H1 (cell line): ENCODE measurements around the gene GPBP1L1. TPM values are rescaled to one million over a fixed set of nuclear protein-coding genes. Genes with fewer than 3 reads are reported as not detected.

Experiments used
- CTCF ChIA-PET: fragments of 300-600 bp; sonication (Branson Sonifier 250); formaldehyde crosslinking; loops from one replicate; lab custom pipeline; 2021; ENCODE audit not compliant: partially characterized antibody; lab: Charles Lee
- POLR2A ChIA-PET: fragments of 300-600 bp; sonication (Branson Sonifier 250); formaldehyde crosslinking; loops from one replicate; lab custom pipeline; 2021; ENCODE audit warnings: inconsistent platforms; ENCODE audit not compliant: partially characterized antibody; lab: Charles Lee
- DNase-seq, 2 experiments: peaks; one replicate each; pipeline versions ENCODE4 v3.0.0 to v3.0.0-alpha.2; 2010 to 2022; ENCODE audit warnings: low spot score in 2 of 2, low read depth in 1 of 2, mixed read lengths in 1 of 2
- FAIRE-seq: peaks from 2 replicates; lab custom pipeline; 2011; peaks lifted over from hg19 to GRCh38; lab: Jason Lieb, UNC
- H2AFZ ChIP-seq: 2 replicates; pipeline ENCODE4 v1.8.1; 2012; ENCODE audit warnings: low read length, inconsistent platforms
- H2AK5ac ChIP-seq: 2 replicates; pipeline ENCODE4 v1.6.1; 2013; ENCODE audit warnings: low read depth, low read length
- H2BK120ac ChIP-seq: replicated peaks from 2 replicates; pipeline ENCODE3; 2013; ENCODE audit warnings: low read depth, low read length, inconsistent platforms
- H2BK12ac ChIP-seq: 2 replicates; pipeline ENCODE4 v1.6.1; 2013; ENCODE audit warnings: low read depth, low read length
- H2BK15ac ChIP-seq: 2 replicates; pipeline ENCODE4 v1.6.1; 2013; ENCODE audit warnings: low read length
- H2BK20ac ChIP-seq: 2 replicates; pipeline ENCODE4 v1.6.1; 2013; ENCODE audit warnings: low read length
- H2BK5ac ChIP-seq: 2 replicates; pipeline ENCODE4 v1.6.1; 2013; ENCODE audit warnings: low read depth, low read length
- H3K14ac ChIP-seq: 2 replicates; pipeline ENCODE4 v1.6.1; 2013; ENCODE audit warnings: inconsistent platforms; ENCODE audit not compliant: insufficient read length
- H3K18ac ChIP-seq: 2 replicates; pipeline ENCODE4 v1.6.1; 2013; ENCODE audit warnings: low read length; ENCODE audit errors: extremely low read depth
- H3K23ac ChIP-seq: 2 replicates; pipeline ENCODE4 v1.6.1; 2013; ENCODE audit warnings: inconsistent platforms; ENCODE audit not compliant: insufficient read length
- H3K23me2 ChIP-seq: 2 replicates; pipeline ENCODE4 v1.6.1; 2013; ENCODE audit warnings: low read depth, low read length
- H3K27ac ChIP-seq: 2 replicates; pipeline ENCODE4 v1.6.1; 2011; ENCODE audit warnings: low read depth, low read length, inconsistent platforms
- H3K27me3 ChIP-seq, 4 experiments: replicated peaks in 1 of 4; 1 replicate in 1 of 4; 2 replicates in 3 of 4; pipeline versions ENCODE4 v1.6.1 to v1.8.1; 2011 to 2013; ENCODE audit warnings: low read length in 3 of 4, mild to moderate bottlenecking in 3 of 4, inconsistent platforms in 2 of 4, mixed read lengths in 2 of 4, moderate library complexity in 1 of 4; ENCODE audit not compliant: control insufficient read depth in 3 of 4, insufficient read depth in 3 of 4; ENCODE audit errors: extremely low read depth in 1 of 4
- H3K36me3 ChIP-seq, 4 experiments: 2 replicates each; pipeline versions ENCODE4 v1.6.1 to v1.8.1; 2011 to 2013; ENCODE audit warnings: mild to moderate bottlenecking in 4 of 4, low read length in 3 of 4, moderate library complexity in 2 of 4, control low read depth in 1 of 4, inconsistent platforms in 1 of 4; ENCODE audit not compliant: insufficient read depth in 4 of 4, control insufficient read depth in 2 of 4
- H3K4ac ChIP-seq: replicated peaks from 2 replicates; pipeline ENCODE3; 2013; ENCODE audit warnings: low read length, low read depth, mixed read lengths, inconsistent platforms; ENCODE audit not compliant: insufficient read length
- H3K4me1 ChIP-seq, 4 experiments: replicated peaks in 1 of 4; 1 replicate in 1 of 4; 2 replicates in 3 of 4; pipeline versions ENCODE4 v1.6.1 to v1.8.1; 2011 to 2013; ENCODE audit warnings: low read length in 3 of 4, inconsistent platforms in 2 of 4, mixed read lengths in 1 of 4; ENCODE audit not compliant: insufficient read depth in 4 of 4, control insufficient read depth in 3 of 4
- H3K4me2 ChIP-seq, 2 experiments: 2 replicates each; pipeline versions ENCODE4 v1.6.1 to v1.8.1; 2011 to 2013; ENCODE audit warnings: low read depth in 2 of 2, low read length in 2 of 2, control low read depth in 1 of 2, inconsistent platforms in 1 of 2, mild to moderate bottlenecking in 1 of 2; ENCODE audit not compliant: insufficient read depth in 1 of 2
- H3K4me3 ChIP-seq, 4 experiments: fragments of 200-600, 300-600 bp in 1 of 4; sonication (generic), shearing (Covaris generic), sonication (Bioruptor Twin) in 1 of 4; 2 replicates each; pipeline versions ENCODE4 v1.5.1 to v1.8.1; 2011 to 2016; ENCODE audit warnings: low read length in 4 of 4, low read depth in 3 of 4, control low read depth in 2 of 4, inconsistent platforms in 2 of 4, mild to moderate bottlenecking in 2 of 4, mixed read lengths in 1 of 4, moderate library complexity in 1 of 4; ENCODE audit not compliant: insufficient read depth in 2 of 4; ENCODE audit errors: extremely low read depth in 1 of 4
- H3K56ac ChIP-seq: replicated peaks from 2 replicates; pipeline ENCODE3; 2013; ENCODE audit warnings: low read depth, mild to moderate bottlenecking, mixed read lengths, low read length, inconsistent platforms; ENCODE audit not compliant: insufficient read length
- H3K79me1 ChIP-seq: 2 replicates; pipeline ENCODE4 v1.6.1; 2013; ENCODE audit warnings: low read depth, low read length, control low read depth
- H3K79me2 ChIP-seq, 2 experiments: 2 replicates each; pipeline versions ENCODE4 v1.6.1 to v1.8.1; 2012 to 2013; ENCODE audit warnings: low read length in 2 of 2, mild to moderate bottlenecking in 2 of 2, inconsistent platforms in 1 of 2; ENCODE audit not compliant: insufficient read depth in 2 of 2, control insufficient read depth in 1 of 2
- H3K9ac ChIP-seq, 4 experiments: replicated peaks in 1 of 4; 1 replicate in 1 of 4; 2 replicates in 3 of 4; pipeline versions ENCODE4 v1.6.1 to v1.8.1; 2011 to 2013; ENCODE audit warnings: low read depth in 3 of 4, low read length in 3 of 4, control low read depth in 2 of 4, mild to moderate bottlenecking in 2 of 4, moderate library complexity in 2 of 4, inconsistent platforms in 1 of 4; ENCODE audit errors: extremely low read depth in 1 of 4
- H3K9me3 ChIP-seq, 2 experiments: 2 replicates each; pipeline versions ENCODE4 v1.6.1 to v1.8.1; 2012 to 2013; ENCODE audit warnings: mild to moderate bottlenecking in 2 of 2, moderate library complexity in 2 of 2, control low read depth in 1 of 2, inconsistent platforms in 1 of 2, low read depth in 1 of 2, low read length in 1 of 2, mixed read lengths in 1 of 2; ENCODE audit not compliant: insufficient read depth in 2 of 2
- H4K20me1 ChIP-seq, 2 experiments: replicated peaks in 1 of 2; 2 replicates each; pipeline versions ENCODE3 to v1.8.1; 2011 to 2013; ENCODE audit warnings: inconsistent platforms in 2 of 2, low read length in 2 of 2, mild to moderate bottlenecking in 1 of 2; ENCODE audit not compliant: insufficient read depth in 2 of 2, control insufficient read depth in 1 of 2
- H4K5ac ChIP-seq: 2 replicates; pipeline ENCODE4 v1.6.1; 2013; ENCODE audit warnings: low read length, low read depth, mixed read lengths, inconsistent platforms; ENCODE audit not compliant: insufficient read length
- H4K8ac ChIP-seq: 2 replicates; pipeline ENCODE4 v1.8.0; 2013; ENCODE audit warnings: mild to moderate bottlenecking, moderate library complexity, low read length, inconsistent platforms; ENCODE audit not compliant: insufficient read depth; ENCODE audit errors: extremely low read depth
- H4K91ac ChIP-seq: replicated peaks from 2 replicates; pipeline ENCODE3; 2013; ENCODE audit warnings: low read length, mixed read lengths, inconsistent platforms; ENCODE audit not compliant: insufficient read length
- CTBP2 ChIP-seq: IDR thresholded peaks from 2 replicates; pipeline ENCODE4 v1.7.0; 2011; ENCODE audit warnings: borderline replicate concordance, mild to moderate bottlenecking, moderate library complexity, mixed read lengths, low read length; ENCODE audit not compliant: insufficient read depth, insufficient read length
- EZH2 ChIP-seq: fragments of 200-600 bp; sonication (generic); IDR thresholded peaks from 2 replicates; pipeline ENCODE4 v1.7.1; 2012; ENCODE audit warnings: low read depth, mild to moderate bottlenecking, moderate library complexity, low read length, inconsistent platforms; ENCODE audit not compliant: severe bottlenecking
- GABPA ChIP-seq: IDR thresholded peaks from 2 replicates; pipeline ENCODE4 v1.6.1; 2011; ENCODE audit warnings: mild to moderate bottlenecking, low read length, moderate library complexity, borderline replicate concordance; ENCODE audit not compliant: insufficient read depth
- GTF2F1 ChIP-seq: IDR thresholded peaks from 2 replicates; pipeline ENCODE4 v1.6.1; 2012; ENCODE audit warnings: low read depth, low read length, improper control_type of control experiment, borderline replicate concordance
- KDM1A ChIP-seq: fragments of 200-600, 300-600 bp; sonication (generic); IDR thresholded peaks from 2 replicates; pipeline ENCODE4 v1.7.1; 2016; ENCODE audit warnings: mild to moderate bottlenecking, low read length, borderline replicate concordance
- KDM4A ChIP-seq: IDR thresholded peaks from one replicate; pipeline ENCODE4 v1.7.1; 2012; ENCODE audit warnings: low read depth, mild to moderate bottlenecking, moderate library complexity, low read length, inconsistent platforms; ENCODE audit not compliant: severe bottlenecking
- PHF8 ChIP-seq: fragments of 200-600 bp; sonication (generic); conservative IDR thresholded peaks from 2 replicates; pipeline ENCODE4 v1.7.1; 2012; ENCODE audit warnings: low read depth, mild to moderate bottlenecking, inconsistent platforms, low read length, moderate library complexity
- POLR2A ChIP-seq, 2 experiments: IDR thresholded peaks; 1 replicate in 1 of 2; 2 replicates in 1 of 2; pipeline ENCODE4 v1.6.1; 2011; ENCODE audit warnings: low read depth in 2 of 2, low read length in 2 of 2, mild to moderate bottlenecking in 2 of 2; ENCODE audit errors: control extremely low read depth in 1 of 2
- SIN3A ChIP-seq, 2 experiments: IDR thresholded peaks in 1 of 2; conservative IDR thresholded peaks in 1 of 2; 2 replicates each; pipeline ENCODE4 v1.6.1; 2011 to 2012; ENCODE audit warnings: low read length in 2 of 2, improper control_type of control experiment in 1 of 2, low read depth in 1 of 2, mild to moderate bottlenecking in 1 of 2
- TBP ChIP-seq: IDR thresholded peaks from 2 replicates; pipeline ENCODE4 v1.6.1; 2011; ENCODE audit warnings: low read depth, low read length, improper control_type of control experiment
- TCF12 ChIP-seq: IDR thresholded peaks from 2 replicates; pipeline ENCODE4 v1.6.1; 2011; ENCODE audit warnings: low read depth, mild to moderate bottlenecking, low read length
- ZNF274 ChIP-seq: IDR thresholded peaks from 2 replicates; pipeline ENCODE4 v1.7.0; 2012; ENCODE audit warnings: low read length, borderline replicate concordance; ENCODE audit errors: extremely low read depth
- WGBS, 2 experiments: shearing (Covaris generic) in 1 of 2; methylation state at CpG; one replicate each; pipeline versions ENCODE4 v1.1.6 to v1.1.7; 2013 to 2015; ENCODE audit warnings: low lambda C conversion rate in 2 of 2, mixed read lengths in 2 of 2, inconsistent platforms in 1 of 2, low coverage in 1 of 2, missing lambda C conversion rate in 1 of 2; ENCODE audit not compliant: insufficient replicate concordance in 2 of 2, insufficient coverage in 1 of 2, insufficient read length in 1 of 2; ENCODE audit errors: extremely low coverage in 1 of 2, missing lambda C conversion rate in 1 of 2; 5-methylcytosine and 5-hydroxymethylcytosine counted together
- polyA plus RNA-seq, 7 experiments: library from polyadenylated mRNA; depleted of rRNA in 3 of 7; stranded (reverse) in 5 of 7; unstranded in 2 of 7; fragments of >200 nt in 5 of 7; fragments of 200-250 nt in 2 of 7; gene quantifications; 1 replicate in 5 of 7; 2 replicates in 1 of 7; 4 replicates in 1 of 7; pipeline versions ENCODE4 v1.2.1 to v1.2.3, GENCODE V29; 2011 to 2013; ENCODE audit warnings: missing spikeins in 2 of 7, mixed read lengths in 2 of 7
- total RNA-seq: library from RNA; stranded (reverse); fragmentation: NEBNext Ultra II Directional; extraction: Animal tissue kit (Norgen Biotek cat#: 25700); gene quantifications from 2 replicates; pipeline ENCODE4 v1.2.1, GENCODE V29; 2021

Gene GPBP1L1
- total and polyA plus RNA-seq, 2 of the 8 experiments (the other 6 are each of a cell fraction or from before 2014, with no cell fraction given): 70.1 to 119 TPM

- no peak overlapping the region for H2AK5ac ChIP-seq
- no peaks in the 10 kb centered on the region for H3K27me3 ChIP-seq
- H4K8ac ChIP-seq: no peak overlapping the region
- POLR2A ChIA-PET: interaction anchor here (1.2 kb wide), 1 partner anchor 43 kb away, joined by 3 read pairs; no protein-coding TSS in a partner anchor
- no peaks in the 10 kb centered on the region for H3K79me2 ChIP-seq
- H2BK15ac ChIP-seq: no peak overlapping the region
- H4K20me1 ChIP-seq: no peaks in the 10 kb centered on the region
- H2BK5ac ChIP-seq: no peak overlapping the region
- peak overlapping the region in 1 of 2 experiments; percentile 15; a peak in 1 of 4 replicates for H3K4me2 ChIP-seq
- H3K4ac ChIP-seq: no peak overlapping the region
- TF ChIP-seq PHF8: no peak
- no peak for TF ChIP-seq POLR2A (IDR thresholded peaks at IDR 0.05; ENCODE audit: control extremely low read depth in 1 of 2, low read depth in 2 of 2, low read length in 2 of 2)
- no peak for TF ChIP-seq SIN3A (conservative IDR thresholded peaks at IDR 0.05 in 1 of 2, IDR thresholded peaks at IDR 0.05 in 1 of 2; ENCODE audit: low read depth in 1 of 2, low read length in 2 of 2)
- TF ChIP-seq EZH2: no peak
- TF ChIP-seq TBP: no peak
- TF ChIP-seq KDM1A: no peak
- no peak for TF ChIP-seq GABPA
- TF ChIP-seq CTBP2: no peak
- TF ChIP-seq KDM4A: no peak
- no peak for TF ChIP-seq TCF12
- TF ChIP-seq ZNF274: no peak
- TF ChIP-seq GTF2F1: no peak
- TF ChIP-seq, all 59 proteins: peak for 0
- H3K79me1 ChIP-seq: no peaks in the 10 kb centered on the region
- CTCF ChIA-PET: no interaction called here
- no peak for DNase-seq
- H3K4me3 ChIP-seq: no peak overlapping the region
- H3K27ac ChIP-seq: no peak overlapping the region
- H3K14ac ChIP-seq: no peak overlapping the region
- H2BK12ac ChIP-seq: no peak overlapping the region
- peaks cover 0 to 4% (median 3%) of the 10 kb centered on the region in 4 experiments; a peak in 3 of 7 replicates for H3K4me1 ChIP-seq
- H4K5ac ChIP-seq: no peak overlapping the region
- no peak for FAIRE-seq
- H3K36me3 ChIP-seq: no peaks in the 10 kb centered on the region
- no peaks in the 10 kb centered on the region; the same call in 1 of the 2 replicates for H3K23me2 ChIP-seq
- no peak overlapping the region for H3K9ac ChIP-seq
- WGBS, 2 experiments: 78 to 100% methylated on average over 1 to 3 of the region's 3 CpGs
- no peak overlapping the region for H3K23ac ChIP-seq
- no peak overlapping the region for H2BK20ac ChIP-seq
- no peaks in the 10 kb centered on the region for H3K9me3 ChIP-seq
- no peak overlapping the region for H2BK120ac ChIP-seq
- no peak overlapping the region for H3K18ac ChIP-seq
- no peak overlapping the region for H4K91ac ChIP-seq
- no peak overlapping the region for H2AFZ ChIP-seq
- no peak overlapping the region for H3K56ac ChIP-seq
Measured at GRCh38 chr1:45730075-45730779, 43.9 kb upstream of the GPBP1L1 start.
